ENCODE results near the gene EIF4A3.

GRCh38 chr17:80133626-80133970 lies 13.3 kb downstream of the EIF4A3 start:
- TF ChIP-seq POLR2A (IDR thresholded peaks at IDR 0.05) (no peak), CTCF (IDR thresholded peaks at IDR 0.05) (no peak), POLR2AphosphoS5 (IDR thresholded peaks at IDR 0.05) (no peak)

Measured in transverse colon (tissue), 4 donors.